ENCODE data around the gene RIC3.

Gene RIC3

DNA sequence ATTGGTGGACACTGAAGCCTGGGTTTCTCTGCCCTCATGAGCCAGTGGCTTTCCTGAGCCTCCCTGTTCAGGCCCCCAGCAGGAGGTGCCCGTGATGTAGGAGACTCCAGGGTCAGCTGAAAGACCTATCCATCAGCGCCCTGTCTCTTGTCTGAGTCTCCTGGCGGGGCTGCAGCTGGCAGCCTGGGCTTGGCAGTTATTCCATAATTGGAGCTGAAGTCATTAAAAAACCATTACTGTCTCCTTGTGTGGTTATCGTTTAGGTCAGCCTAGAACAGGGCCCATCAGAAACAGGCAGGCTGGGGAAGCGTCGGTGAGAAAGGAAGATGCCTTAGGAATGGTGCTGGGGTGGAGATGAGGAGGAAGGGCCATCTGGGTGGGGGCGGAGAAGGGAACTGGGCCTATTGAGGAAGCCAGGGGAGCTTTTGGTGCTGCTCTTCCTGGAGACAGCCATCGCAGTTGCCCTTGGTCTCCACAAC lies 82.8 kb downstream of the RIC3 start:
- no peak for DNase-seq

DNA sequence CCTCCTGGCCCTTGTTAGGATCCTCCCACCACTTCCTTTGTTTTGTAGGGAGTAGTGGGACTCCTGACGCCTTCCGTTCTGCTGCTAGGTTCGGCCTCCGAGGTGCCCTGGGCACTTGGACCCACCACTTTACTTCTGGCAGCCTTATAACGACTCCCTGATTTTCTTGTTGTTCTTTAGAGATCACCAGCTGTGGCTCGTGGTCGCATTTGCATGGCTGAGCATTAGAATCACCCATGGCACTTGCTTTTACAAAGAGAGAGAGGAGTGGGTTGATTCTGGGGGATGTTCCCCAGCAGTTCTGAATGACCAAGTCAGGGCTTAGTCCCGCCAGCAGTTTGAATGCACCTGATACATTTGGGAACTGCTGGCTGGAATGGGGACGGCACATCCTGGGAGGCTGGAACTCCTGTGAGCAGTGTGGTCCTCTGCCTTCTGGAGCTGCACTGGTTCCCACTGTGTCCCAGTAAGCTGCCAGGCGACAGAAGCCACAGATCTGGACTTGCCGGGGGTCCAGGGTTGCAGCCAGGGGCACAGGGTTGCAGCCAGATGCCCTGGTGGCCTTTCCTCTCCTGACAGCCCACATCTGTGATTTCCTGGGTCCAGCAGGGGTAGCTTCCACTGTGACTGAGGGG lies 83.7 kb downstream of the RIC3 start:
- no peak for DNase-seq

DNA sequence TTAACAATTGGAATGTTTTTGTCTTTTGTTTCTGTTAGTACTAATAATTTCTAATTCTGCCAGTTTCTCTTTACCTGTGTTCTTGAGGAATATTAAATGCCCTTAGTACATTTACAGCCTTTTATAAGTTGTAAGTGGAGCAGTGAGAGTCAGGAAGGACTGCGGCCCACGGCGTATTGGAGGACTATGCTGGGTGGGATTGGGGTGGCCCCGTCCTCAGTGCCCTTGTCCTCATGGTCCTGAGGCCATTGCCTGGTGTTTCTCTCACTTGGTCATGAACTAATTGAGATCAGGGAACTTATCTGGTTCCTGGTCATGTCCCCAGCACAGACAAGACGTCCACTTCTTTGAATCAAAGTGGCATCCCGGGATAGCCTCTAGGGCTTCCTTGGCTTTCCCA lies 84.5 kb downstream of the RIC3 start:
- DNase-seq = no peak

DNA sequence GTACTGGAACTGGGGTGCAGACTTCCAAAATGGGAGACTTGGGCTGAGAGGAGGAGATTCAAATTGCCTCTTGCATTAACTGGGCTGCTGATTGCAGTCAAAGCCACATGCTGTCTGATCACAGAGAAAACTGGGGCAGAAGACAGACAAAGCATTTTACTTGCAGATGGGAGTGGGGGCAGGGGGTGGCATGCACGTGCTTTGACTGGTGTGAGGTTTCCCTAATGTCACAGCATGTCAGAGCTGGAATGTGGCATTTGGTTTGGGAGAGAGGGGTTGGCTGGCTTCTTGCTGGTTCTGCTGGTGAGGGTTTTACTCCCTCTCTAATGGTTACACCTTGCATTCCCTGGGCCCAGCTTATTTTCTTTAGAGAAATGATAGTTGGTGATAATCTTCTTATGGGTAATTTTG lies 84.9 kb downstream of the RIC3 start:
- DNase-seq = no peak

DNA sequence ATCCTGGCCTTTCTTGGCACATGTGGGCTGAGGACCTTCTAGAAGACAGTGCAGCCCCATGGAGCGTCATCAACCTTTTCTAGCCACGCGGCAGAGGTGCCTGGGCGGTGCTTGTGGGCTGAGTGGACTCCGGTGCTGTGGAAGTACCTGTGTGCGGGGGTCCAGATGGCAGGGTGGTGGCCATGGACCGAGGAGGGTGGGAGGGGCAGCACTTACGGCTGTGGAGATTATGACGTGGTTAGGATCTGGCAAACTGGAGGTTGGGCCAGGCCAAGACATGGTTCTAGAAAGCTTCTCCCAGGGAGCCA lies 85.8 kb downstream of the RIC3 start:
- DNase-seq = no peak

DNA sequence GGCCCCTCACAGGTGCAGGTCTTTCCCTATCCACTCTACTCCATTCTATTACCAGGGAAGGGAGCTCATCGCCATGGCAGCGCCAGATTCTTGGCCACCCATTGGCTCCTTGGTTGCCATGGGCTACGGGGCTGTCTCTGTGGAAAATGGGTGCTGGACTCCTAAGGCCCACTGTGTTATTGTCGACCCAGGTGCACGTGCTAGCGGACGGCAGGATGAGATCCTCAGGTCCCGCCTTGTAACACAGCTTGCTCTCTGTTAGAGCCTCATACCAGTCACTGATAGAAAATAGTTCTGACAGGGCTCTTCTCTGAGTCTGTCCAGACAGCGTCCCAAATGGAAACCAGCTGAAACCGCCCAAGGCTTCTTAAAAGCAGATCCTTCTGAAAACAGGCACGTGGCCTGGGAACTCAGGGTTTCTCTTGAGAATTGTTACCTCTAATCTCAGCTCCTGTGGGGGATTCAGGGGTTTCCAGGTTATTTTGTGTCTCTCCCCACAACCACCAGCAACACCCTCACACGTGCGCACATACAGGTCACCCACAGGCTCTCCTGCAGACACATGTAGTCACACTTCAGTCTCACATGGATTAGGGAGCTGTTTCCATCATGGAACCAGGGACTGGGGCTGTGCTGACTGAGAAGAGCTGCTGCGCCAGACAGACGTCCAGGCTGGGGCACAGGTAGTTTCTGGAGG lies 86.3 kb downstream of the RIC3 start:
- DNase-seq = no peak

DNA sequence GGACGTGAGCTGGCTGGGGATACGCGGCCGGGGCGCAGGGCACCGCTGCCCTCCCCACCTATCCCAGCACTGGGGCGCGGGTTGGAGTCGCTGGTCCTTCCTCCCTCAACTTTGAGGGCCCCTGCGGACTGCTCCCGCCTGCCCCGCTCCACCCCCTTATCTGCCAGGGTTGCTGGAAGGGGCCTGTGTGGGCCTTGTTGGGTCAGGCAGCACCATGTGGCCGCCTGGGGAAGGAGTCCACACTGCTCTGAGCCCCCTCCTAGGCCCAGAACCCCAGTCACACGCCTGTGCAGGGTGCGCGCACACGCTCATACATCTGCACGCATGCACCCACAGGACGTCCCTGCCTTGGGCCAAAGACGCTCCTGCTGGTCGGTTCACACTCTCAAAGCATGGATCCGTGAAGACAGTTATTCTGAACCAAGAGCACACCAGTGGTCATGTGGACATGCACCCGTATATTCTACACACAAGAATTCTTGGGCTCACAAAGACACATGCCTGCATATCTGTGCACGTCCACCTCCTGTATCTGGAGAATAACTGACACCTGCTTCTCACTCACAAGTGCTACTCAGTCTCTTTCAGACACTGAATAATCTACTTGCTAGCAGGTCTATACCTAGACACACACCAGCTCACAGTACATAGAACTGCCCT lies 87.1 kb downstream of the RIC3 start:
- DNase-seq = no peak

DNA sequence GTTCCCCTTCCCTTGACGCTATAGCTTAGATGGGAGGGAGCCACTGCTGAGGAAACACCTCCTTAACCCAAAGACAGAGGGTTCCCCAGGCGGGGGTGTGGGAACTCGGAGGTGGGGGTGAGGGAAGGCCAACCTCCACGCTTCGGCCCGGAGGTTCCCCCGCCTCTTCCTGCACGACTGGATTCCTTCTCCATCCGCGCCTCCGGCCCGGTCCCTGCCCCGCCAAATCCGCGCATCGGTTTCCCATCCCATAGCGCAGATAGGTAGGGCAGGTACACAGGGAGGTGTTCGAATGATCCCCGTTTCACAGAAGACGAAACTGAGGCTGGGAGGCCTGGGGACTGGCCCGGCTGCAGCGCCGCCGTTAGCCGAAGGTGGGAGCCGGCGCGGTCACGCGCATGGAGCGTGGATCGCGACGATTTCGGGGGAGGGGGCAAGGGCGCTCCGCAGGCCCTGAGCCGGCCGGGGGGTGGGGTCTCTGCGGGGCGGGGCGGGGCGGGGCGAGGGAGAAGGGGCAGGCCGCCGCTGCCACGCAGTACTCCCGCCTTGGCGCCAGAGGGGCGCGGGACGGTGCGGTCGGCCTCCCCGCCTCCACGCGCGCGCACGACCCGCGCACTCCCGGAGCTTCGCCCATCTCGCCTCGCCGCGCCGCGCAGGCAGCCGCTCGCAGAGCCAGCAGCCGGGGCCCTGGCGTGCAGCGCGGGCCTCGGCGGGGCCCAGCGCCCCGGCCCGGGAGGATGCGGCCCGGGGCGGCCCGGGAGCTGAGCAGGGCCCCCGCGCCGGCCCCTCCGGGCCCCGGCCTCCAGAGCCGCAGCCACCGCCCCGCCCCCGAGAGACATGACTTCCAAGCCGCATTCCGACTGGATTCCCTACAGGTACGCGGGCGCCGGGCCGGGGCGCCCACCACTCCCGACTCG lies 87.9 kb downstream of the RIC3 start, which contains the start of gene TUB:
Gene TUB (plus strand): TSS at position 538 of the 917 bp plus-strand sequence. CDS start 300 bp downstream, at position 838.
- no peak for DNase-seq

DNA sequence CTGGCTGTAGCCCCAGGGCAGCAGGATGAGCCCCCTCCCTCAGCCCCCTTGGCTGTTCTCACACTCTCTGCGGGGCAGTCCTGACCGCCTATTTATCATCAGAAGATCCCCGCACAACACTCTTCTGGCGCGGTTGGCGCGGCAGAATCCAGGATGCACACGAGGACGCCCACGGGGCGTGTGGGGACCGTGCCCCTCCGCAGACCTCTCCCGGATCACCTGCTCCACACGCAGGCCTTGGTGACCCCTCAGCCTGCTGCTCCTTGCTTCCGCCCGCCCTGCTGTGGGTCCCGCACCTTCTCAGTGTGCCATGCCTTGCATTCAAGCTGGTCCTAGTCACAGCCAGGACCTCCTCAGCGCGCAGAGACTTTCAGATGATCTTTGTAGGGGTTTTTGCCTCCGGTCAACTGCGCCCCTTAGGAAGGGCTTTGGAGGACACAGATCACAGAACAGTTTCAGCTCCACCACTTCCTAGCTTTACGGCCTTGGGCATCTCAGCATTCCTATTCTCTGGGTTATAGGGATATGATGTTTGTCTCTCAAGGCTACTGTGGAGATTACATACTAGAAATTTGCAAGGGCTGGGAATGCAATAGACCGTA lies 88.7 kb downstream of the RIC3 start:
- no peak for DNase-seq

DNA sequence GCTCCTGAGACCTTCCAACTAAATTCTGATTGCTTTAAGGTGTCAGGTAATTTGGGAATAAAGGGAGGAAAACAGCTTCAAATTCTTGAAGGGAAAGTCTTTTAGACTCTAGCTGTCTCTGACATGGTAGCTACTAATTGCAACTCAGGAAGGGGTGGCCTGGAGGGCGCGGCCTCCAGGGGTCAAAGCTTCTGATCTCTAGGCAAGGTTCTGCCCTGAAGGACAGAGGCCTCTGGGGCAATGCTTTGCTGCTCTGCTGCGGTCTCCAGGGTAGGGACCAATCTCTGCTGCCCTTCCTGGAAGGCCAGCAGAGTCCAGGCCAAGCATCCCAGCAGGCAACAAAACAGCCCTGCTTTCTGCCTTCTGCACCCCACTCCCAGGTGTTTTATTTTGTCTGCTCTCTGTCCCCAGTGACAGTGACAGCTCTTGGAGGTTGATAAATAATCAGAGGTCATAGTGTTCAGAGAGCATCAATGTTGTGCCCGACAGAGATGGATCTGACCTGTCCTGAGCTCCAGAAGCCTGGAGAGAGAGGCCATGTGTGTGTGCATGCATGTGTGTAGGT lies 89.6 kb downstream of the RIC3 start:
- DNase-seq = no peak

DNA sequence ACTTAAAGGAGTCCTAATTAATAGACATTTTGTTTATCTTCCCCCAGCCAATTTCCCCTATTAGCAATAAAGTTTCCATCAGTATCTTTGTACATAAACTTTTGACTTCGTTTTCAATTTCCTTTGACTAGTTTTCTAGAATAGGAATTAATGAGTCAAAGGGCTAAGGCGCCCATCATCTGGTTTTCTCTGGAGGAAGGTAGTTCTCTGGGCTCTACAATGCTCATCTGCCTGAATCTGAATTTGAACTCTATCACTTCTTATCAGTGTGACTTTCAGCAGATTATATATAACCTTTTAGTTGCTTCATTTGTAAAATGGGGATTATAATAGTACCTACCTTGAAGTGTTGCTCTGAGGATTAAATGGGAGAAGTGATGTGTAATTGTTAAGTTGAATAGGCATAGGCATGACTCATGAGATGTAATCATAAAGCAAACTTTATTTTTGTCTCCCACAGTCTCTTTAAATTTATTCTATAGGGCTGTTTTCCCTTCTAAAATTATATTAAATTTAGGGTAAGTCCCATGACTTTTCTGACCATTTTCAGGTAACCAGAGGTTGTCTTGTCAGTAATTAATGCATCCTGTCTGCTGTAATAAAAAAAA lies 93.6 kb downstream of the RIC3 start:
- DNase-seq = no peak

DNA sequence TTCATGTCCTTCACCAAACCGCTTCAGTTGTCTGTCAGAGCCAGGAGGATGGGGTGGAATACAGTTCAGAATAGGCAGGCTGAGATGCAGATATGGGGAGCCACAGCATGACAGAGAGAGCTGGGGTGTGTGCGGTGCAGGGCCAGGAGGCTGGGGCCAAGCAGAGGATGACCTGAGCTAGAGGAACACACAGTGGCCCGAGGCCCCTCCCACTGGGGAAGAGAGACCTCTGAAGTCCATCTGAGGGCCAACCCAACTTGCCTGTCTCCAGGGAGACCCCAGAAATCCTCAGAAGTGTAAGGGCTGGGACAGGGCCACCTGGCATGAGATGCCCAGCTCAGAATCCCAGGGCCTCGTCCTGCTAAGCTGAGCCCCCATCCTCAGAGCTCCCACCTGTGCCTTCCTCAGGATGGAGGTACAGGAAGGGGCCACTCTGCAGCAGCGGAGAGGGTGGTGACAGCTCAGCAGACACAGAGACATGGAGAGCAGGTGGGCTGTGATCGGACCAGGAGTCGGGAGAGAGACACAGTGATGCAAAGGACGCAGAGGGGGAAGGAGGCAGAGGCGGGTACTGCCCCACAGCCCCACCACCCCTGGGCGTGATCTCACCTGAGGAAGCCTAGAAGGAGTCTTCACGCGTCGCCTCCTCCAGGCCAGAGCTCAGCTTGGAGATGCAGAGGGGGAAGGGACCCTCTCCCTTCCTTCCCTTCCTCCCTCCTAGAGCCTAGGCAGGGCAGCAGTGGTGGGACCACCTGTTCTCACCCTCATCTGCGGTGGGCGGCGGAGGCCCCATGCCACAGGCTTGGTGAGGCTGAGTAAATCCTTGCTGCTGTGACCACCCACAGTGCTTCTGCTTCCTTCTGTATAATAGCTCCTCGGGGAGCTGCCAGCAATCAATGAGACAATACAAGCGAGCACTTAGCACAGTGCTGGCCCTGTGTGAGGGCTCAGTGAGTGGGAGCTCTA lies 96.9 kb downstream of the RIC3 start:
- DNase-seq = no peak

DNA sequence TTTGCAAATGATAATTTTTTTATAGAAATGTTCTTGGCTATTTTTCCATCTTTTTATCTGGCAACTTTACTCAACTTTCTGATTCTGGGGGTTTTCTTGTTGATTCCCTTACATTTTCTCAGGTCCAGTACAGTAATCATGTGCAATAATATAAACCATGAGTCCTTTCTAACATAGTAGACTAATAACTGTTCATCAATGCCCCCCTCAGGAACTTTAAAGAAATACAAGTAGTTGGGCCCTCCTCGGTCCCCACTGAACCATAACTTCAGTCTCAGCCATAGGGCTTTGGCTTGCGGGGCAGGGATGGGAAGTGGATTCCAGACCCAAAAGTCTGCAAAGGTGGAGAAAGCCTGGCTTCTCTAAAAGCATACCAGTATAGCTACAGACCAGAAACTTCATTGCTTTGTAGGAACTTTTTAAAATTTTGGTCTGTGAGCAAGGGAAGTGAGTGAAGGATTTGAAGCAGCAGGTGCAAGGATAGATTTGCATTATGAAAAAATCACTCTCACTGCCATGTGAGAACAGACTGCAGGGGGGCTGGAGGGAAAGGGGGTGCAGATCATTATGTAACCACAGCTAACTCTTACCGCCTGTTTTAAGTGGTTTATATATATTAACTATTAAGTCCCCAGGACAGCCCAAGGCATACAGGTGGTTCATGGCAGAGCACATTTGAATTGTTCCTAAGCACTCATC lies 98.3 kb downstream of the RIC3 start:
- DNase-seq = no peak

DNA sequence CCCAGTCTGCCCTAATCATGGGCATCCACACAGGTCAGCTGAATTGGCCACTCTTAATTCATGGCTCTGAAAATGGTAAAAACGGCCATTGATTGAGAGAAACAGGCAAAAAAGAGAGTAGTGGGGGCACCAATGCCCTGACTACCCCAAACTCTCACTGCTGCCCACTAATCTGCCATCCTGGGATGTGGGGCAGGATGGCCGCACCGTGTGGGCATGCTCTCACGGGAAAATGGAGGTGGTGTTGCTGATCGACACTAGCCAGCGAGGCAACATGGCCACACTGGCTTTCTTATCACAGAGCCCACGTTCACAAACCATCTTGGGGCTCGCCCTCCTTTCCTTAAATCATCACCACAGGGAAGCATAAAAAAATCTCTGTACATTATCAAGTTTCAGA lies 99.1 kb downstream of the RIC3 start:
- DNase-seq = no peak

DNA sequence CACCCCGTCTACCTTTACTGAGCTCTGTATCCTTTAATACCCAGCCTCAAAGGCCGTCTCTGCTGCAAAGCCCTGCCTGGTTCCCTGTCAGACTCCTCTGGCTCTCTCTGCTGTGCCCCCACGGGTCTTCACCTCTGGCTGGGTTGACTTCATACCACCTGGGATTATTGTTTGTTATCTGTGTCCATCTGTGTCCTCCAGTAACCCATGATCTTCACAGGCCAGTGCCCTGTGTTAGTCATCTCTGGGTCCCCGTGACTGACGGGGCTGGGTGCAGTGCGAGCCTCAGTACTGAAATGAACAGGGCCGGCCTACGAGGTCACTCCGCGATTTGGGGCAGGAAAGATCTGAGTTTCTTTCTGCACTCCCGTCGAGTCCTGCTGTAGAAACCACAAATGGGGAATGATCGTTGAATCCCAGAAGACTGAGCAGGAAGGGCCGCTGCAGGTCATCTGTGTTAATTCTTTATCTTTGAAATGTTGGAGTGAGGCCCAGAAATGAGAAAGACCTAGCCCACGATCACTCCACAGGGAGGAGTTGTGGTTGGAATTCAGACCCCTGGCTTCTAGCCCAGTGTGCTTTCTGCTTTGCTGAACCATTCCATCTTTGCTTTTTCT lies 100.1 kb downstream of the RIC3 start:
- DNase-seq = no peak

DNA sequence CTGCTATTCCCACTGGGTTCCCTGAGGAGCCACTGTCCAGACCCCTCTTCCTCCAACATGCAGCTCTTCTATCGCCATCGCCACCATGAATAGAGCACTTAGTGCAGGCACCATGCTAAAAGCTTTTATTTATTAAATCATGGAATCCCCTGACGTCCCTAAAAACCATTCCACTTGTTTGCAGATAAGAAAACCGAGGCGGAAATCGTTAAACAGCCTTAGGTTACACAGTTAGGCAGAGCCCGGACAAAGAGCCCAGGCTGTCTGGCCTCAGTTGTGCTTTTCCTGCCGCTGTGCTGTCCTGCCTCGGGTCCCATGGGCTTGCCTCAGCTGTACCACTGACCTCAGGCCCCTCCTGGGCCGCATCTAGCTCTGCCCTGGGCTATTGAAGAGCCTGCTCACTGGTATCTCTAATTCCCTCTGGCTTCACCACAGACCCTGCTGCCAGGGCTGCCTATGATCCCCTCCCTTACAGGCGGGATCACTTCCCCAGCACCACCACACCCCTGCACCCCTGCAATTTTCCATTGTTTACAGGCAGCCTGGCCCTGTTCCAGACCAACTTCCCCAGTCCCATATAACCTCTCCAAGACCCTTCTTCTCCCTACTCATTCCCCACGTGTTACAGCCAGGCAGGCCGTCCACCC lies 100.8 kb downstream of the RIC3 start:
- DNase-seq = no peak

DNA sequence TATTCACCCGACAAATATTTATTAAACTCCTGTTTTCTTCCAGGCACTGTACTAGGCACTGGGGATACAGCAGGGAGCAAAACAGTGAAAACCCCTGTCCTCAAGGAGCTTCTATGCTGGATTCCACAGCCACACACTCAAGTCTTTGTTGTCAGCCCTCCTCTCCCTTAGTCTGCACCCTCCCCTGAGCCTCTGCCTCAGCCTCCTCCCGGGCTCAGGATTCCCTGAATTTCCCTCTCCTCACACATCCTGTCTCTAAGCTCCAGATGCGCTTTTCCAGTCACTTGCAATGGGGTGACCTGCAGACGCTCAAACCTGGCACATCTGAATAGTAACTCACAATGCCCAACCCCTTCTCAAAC lies 101.3 kb downstream of the RIC3 start:
- DNase-seq = no peak

DNA sequence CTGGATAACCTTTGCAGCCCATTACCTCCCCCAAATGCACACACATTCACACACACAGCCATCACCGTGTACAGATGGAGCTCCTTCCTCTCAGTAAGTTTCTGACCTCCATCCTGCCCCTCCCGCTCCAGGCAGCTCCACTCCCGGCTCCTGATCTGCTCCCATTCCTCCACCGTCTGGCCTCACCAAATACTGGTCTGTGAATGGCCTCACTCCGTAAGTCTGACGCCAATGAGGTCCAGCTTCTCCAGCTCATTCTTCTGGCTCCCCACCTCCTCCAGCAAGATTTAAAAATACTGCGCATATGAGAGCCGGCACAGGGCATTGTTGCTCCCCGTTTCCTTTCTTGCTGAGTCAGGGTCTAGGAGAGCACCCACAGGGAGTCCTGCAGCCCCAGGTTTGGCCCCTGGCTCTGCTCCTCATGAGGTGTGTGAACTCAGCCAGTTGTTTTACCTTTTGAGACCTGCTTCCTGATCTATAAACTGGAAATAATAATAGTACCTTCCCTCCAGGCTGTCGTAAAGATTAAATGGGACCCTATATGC lies 101.8 kb downstream of the RIC3 start:
- no peak for DNase-seq
